DOHH2 (cell line): ENCODE measurements around the gene AHCYL1.
"Not testable (repeated sequence)": the region's sequence is repeated elsewhere in the genome, so short reads cannot be mapped to it uniquely, and the experiment has no call there.

ENCODE experiments used
- EZH2phosphoT487 ChIP-seq: fragments of 200-600 bp; sonication (generic); IDR thresholded peaks from 2 replicates; pipeline ENCODE4 v1.6.1; 2017; ENCODE audit warnings: borderline replicate concordance, mild to moderate bottlenecking, antibody characterized with exemption, low read length, moderate library complexity, mixed read lengths
- TF ChIP-seq, protein P1 (sequence below): fragments of 200-600 bp; sonication (generic); IDR thresholded peaks from one replicate; pipeline ENCODE4 v1.5.1; 2014; ENCODE audit warnings: antibody characterized with exemption, mild to moderate bottlenecking, low read depth, low read length; ENCODE audit not compliant: poor library complexity, severe bottlenecking

DNA sequence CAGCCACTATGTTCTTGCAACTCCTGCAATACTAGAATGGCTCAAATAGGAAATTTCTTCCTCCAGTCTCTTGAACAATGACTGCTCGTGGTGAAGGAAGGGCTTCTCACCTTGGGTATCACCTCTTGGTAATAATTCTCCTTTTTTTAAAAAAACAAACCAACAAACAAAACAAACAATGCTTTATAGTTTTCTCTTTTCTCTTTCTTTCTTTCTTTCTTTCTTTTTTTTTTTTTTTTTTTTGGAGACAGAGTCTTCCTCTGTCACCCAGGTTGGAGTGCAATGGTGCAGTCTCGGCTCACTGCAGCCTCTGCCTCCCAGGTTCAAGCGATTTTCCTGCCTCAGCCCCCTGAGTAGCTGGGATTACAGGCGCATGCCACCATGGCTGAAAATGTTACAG lies 46.1 kb downstream of the AHCYL1 start:
- TF ChIP-seq, protein P1, sequence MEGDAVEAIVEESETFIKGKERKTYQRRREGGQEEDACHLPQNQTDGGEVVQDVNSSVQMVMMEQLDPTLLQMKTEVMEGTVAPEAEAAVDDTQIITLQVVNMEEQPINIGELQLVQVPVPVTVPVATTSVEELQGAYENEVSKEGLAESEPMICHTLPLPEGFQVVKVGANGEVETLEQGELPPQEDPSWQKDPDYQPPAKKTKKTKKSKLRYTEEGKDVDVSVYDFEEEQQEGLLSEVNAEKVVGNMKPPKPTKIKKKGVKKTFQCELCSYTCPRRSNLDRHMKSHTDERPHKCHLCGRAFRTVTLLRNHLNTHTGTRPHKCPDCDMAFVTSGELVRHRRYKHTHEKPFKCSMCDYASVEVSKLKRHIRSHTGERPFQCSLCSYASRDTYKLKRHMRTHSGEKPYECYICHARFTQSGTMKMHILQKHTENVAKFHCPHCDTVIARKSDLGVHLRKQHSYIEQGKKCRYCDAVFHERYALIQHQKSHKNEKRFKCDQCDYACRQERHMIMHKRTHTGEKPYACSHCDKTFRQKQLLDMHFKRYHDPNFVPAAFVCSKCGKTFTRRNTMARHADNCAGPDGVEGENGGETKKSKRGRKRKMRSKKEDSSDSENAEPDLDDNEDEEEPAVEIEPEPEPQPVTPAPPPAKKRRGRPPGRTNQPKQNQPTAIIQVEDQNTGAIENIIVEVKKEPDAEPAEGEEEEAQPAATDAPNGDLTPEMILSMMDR, result not testable (repeated sequence)
- TF ChIP-seq EZH2phosphoT487, result not testable (repeated sequence)
